Measurements from ENCODE around the gene POU2F3.

POU2F3 gene

DNA sequence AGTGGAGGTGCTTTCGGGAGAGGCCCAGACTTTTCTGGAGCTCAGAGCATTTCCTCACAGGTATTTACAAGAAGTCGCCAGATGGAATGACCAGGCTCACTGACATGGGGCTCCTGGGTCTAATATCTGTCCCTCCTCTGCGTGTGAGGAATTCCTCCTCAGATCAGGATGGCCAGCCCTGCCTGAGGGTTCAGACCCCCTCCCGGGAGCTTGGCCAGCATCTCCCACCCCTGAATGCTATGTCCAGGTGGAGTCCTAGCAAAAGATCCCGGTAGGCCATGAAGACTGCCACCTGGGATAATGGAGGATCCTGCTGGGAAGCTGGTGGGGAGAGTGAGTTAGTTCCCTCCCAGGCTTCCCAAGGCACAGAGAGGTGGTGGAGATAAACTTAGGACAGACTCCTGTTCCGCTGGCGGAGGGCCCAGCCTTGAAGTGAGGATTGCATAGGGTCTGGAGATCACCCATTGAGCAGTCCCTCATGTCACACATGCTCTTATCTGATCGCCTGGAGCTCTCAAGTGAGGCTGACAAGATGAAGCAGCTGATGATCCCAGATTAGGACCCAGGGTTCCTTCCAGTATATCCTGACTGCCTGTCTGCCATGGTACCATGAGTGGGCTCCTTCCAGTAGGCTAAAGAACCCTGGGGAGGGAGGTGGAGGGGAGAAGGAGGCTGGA lies 23.4 kb upstream of the POU2F3 start:
- TF ChIP-seq, protein P1, sequence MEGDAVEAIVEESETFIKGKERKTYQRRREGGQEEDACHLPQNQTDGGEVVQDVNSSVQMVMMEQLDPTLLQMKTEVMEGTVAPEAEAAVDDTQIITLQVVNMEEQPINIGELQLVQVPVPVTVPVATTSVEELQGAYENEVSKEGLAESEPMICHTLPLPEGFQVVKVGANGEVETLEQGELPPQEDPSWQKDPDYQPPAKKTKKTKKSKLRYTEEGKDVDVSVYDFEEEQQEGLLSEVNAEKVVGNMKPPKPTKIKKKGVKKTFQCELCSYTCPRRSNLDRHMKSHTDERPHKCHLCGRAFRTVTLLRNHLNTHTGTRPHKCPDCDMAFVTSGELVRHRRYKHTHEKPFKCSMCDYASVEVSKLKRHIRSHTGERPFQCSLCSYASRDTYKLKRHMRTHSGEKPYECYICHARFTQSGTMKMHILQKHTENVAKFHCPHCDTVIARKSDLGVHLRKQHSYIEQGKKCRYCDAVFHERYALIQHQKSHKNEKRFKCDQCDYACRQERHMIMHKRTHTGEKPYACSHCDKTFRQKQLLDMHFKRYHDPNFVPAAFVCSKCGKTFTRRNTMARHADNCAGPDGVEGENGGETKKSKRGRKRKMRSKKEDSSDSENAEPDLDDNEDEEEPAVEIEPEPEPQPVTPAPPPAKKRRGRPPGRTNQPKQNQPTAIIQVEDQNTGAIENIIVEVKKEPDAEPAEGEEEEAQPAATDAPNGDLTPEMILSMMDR (IDR thresholded peaks at IDR 0.05; ENCODE audit: insufficient read depth, low read depth, low read length, missing control alignments), result no peak
- no peak overlapping the region for H3K4me3 ChIP-seq (ENCODE audit: low read depth, low read length)
- DNase-seq (ENCODE audit: low read depth), result no peak

DNA sequence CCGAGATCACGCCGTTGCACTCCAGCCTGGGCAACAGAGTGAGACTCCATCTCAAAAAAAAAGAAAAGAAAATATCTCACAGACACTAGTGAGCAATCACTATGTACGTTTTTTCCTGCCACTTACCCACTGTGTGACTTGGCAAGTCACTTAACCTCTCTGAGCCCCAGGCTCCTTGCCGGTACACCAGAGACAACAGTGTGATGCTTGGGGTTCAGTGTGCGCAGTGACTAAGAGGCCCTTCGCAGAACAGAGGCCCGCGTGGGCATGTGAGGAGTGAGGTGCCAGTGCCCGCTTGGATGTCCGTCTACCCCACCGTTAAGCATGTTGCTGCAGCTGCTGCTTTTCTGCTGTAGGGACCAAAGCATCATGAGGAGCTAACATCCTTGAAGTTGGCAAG lies 22.4 kb upstream of the POU2F3 start:
- H3K4me3 ChIP-seq (ENCODE audit: low read depth, low read length), result no peak overlapping the region
- no peak for DNase-seq (ENCODE audit: low read depth)
- TF ChIP-seq, protein P1 (IDR thresholded peaks at IDR 0.05; ENCODE audit: insufficient read depth, low read depth, low read length, missing control alignments), result no peak

DNA sequence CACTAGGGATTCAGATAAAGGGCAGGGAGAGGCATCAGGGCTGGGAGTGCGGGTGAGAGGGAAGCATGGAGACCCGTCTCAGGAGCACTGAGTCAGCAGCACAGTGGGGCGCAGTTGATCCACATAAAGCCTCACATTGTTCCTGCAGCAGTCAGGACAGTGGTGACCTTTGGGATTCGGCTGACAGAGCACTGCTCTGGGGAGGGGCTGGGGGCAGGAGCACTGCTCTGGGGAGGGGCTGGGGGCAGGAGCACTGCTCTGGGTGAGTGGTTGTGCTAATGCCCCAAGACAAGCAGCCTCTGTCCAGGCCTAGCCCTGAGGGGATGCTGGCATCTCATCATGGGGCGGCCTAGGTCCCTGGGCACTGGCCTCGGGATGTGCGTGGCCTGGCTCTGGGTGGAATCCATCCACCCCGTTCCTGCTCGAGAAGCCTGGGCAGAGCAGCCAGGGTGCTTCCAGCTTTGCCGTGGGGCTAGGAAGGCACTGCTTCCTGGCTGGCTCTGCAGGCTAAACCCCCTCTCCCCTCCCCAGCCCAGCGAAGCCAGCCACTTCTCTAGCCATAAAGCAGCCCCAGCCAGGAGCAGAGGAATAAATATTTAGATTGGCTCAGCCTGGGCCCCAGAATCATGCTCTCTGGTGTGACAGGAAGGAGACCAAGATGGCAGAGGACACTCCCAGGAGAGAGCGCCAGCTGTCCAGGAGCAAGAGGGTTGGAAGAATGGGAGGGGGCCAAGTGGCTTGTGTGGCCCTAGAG lies 21.8 kb upstream of the POU2F3 start:
- TF ChIP-seq, protein P1 (IDR thresholded peaks at IDR 0.05; ENCODE audit: insufficient read depth, low read depth, low read length, missing control alignments), result no peak
- H3K4me3 ChIP-seq (ENCODE audit: low read depth, low read length), result no peak overlapping the region
- no peak for DNase-seq (ENCODE audit: low read depth)

DNA sequence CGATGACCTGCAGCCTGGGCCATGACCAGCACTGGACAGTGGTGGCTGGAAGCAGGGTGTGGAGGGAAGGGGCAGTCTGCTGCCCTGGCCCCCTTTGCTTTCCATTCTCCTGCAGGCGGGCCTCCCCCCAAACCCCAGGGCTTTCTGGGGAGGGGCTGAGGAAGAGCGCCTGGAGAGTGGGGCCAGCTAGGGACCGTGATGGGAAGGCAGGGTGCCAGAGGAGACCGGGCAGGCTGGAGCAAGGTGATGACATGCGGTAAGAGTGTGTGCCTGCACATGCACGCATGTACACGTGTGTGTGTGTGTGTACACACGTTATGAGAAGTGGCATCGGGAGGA lies 21.3 kb upstream of the POU2F3 start:
- TF ChIP-seq, protein P1 (IDR thresholded peaks at IDR 0.05; ENCODE audit: insufficient read depth, low read depth, low read length, missing control alignments), result no peak
- DNase-seq (ENCODE audit: low read depth), result no peak
- H3K4me3 ChIP-seq (ENCODE audit: low read depth, low read length), result no peak overlapping the region

DNA sequence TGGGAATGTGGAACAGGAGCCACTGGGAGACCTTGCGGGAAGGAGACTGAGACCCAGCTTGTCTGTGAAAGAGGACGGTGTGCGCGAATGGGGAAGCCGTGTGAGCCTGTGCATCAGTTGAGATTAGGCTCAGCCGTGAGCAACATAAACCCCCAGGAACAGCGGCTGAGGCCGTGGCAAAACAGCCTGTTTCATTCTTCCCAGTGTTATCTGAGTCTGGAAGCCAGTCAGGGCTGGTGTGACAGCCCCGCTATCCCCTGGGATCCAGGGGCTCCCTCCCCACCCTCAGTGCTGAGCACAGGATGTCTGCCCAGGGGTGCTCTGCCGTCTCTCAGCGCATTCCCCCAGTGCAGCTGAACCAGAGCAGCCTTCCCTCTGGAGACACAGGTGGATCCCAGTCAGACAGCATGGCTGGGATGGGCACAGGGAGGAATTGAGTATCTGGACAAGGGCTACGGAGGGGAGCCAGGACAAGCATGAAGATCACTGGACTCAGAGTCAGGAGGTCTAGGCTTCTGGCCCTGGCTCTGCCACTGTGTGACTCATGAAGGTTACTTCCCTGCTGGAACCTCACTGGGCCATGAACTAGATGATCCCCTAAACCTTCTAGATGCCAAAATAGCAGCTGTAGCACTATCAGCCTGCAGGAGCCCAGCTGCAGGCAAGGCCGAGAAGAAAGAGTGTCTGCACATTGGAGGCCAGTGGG lies 20.6 kb upstream of the POU2F3 start:
- no peak overlapping the region for H3K4me3 ChIP-seq (ENCODE audit: low read depth, low read length)
- TF ChIP-seq, protein P1 (IDR thresholded peaks at IDR 0.05; ENCODE audit: insufficient read depth, low read depth, low read length, missing control alignments), result no peak
- no peak for DNase-seq (ENCODE audit: low read depth)

DNA sequence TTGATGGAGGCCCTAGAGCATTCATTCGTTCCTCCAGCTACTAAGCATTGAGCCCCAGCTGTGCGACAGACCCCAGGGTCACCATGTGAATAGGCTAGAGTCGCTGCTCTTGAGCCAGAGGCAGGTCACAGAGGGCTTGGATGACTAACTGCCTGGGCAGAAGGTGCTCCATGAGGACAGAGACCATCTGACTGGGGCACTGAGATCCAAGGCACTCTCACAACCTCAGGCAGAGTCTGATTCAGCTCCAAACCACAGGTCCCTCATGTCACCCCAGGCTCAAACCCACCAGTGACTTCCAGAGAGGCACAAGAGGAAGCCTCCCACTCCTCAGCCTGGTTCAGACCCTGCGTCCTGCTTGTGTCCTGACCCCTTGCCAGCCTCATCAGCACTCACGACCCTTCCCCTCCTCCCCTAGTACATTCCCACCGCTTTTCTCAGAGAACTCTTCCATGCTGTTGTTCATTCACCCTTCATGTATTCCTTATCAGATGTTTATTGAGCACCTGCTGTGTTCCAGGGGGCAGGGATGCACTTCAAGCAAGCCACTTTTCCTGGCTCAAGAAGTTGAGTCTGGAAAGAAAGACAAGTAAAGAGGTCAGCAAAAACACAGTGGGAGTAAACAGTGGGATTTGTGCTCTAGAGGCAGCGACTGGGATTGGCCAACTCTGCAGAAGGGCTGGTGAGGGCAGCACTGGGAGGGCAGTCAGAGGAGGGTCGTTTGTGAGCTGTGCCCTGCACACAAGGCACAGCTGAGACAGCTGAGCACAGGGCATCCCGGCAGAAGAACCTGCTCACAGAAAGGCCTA lies 19.8 kb upstream of the POU2F3 start:
- no peak overlapping the region for H3K4me3 ChIP-seq (ENCODE audit: low read depth, low read length)
- TF ChIP-seq, protein P1 (IDR thresholded peaks at IDR 0.05; ENCODE audit: insufficient read depth, low read depth, low read length, missing control alignments), result no peak
- DNase-seq (ENCODE audit: low read depth), result no peak
